Measurements from ENCODE around the gene PGBD1.

PGBD1 gene

GRCh38 chr6:28281288-28282064 is at the start of gene PGBD1:
Gene PGBD1, plus strand, starts transcription at chr6:28281572. Its CDS starts 2,242 bp downstream, at chr6:28283814.
- DNase-seq = peak; percentile 40

GRCh38 chr6:28232785-28233184 is 48.6 kb upstream of the PGBD1 start:
- DNase-seq = no peak

GRCh38 chr6:28235912-28236452 is 45.4 kb upstream of the PGBD1 start:
- DNase-seq = no peak

DNA sequence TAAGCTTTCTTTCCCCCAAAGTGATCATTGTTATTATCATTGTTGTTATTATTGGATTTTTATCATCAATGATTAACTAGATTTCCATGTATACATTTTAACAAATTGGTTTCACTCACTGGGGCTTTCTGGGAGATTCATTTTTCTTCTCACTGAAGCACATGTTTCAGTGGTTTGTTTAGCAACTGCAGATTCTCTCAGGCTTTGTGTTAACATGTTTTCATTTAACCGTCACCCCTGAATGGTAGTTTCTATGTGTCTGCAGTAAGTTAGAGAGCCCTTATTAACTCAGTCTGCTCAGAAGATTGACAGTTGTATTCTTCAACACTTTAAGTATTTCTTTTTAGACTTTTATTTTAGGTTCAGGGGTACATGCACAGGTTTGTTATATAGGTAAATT is 41.7 kb upstream of the PGBD1 start:
- no peak for DNase-seq

- DNase-seq = no peak
Observed at GRCh38 chr6:28240471-28240870, 40.9 kb upstream of the PGBD1 start.

DNA sequence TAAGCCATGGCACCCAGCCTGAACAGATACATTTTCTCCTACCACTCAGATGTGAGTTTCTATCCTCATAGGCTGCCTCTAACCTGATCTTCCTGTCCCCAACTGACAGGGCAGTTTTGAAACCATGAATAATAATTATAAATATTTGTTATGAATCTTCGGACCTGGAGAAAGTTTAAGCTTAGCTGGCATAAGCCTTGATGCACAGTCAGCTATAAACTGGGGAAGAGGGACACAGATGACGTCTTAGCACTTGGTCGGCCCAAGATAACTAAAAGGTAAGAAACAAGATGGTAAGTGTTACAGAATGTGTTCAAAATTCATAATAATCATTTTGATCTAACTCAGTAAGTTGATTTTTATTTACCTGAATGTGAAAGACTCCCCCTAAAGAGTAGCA is 37.4 kb upstream of the PGBD1 start:
- no peak for DNase-seq

GRCh38 chr6:28245206-28245941 is 36.0 kb upstream of the PGBD1 start:
- DNase-seq = no peak

DNA sequence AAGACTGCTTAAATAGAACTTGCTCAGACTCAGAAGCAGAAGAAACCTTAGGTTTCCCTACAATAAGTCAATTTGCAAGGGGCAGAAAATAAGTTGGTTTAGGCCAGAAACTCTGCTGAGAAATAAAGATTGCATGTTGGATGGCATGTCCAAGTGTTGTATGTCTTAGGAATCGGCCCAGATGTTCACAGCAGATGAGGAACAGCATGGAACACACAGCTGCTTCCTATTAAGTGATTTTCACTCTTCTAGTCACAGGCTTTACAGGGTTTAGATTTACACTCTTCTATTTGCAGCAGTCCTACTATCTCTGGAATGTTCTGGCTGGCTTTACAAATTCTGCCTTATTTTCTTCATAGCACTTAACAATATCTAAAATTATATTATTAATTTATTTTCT is 32.5 kb upstream of the PGBD1 start:
- DNase-seq = no peak

DNA sequence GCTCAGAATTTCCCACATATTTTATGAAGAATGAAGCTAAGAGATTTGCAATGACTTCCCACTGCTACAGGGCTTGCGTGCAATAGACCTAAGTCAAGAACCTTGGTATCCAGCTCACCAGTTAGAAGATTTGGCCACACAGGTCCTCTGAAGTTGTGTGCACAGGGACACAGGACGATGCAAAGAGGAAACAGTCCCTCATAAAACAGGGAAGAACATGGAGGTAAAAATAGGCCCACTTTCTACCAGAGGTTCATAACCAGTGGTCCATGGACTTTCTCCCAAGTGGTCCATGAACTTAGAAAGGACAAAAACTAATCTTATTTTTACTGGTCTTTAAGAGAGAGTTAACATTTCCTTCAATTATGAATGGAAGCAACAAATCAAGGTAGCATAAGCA is 30.6 kb upstream of the PGBD1 start:
- DNase-seq = no peak

GRCh38 chr6:28251661-28252008 is 29.7 kb upstream of the PGBD1 start:
- DNase-seq = peak; percentile 26

- DNase-seq = peak; percentile 89
Observed at GRCh38 chr6:28252009-28252975, 29.1 kb upstream of the PGBD1 start, which contains the start of gene ZKSCAN4. Gene ZKSCAN4, minus strand, starts transcription at chr6:28252269. Its CDS starts 289 bp downstream, at chr6:28251980.

- no peak for DNase-seq
Observed at GRCh38 chr6:28254121-28254519, 27.3 kb upstream of the PGBD1 start.

DNA sequence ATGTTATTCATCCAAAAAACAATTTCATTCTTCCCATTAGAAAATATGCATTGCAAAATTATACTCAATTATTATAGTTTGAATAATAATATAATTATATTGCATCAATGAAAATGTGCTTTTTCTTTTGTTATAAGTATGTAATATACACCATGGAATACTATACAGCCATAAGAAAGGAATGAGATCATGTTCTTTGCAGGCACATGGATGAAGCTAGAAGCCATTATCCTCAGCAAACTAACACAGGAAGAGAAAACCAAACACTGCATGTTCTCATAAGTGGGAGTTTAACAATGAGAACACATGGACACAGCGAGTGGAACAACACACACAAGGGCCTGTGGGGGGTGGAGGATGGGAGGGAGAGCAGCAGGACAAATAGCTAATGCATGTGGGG is 24.3 kb upstream of the PGBD1 start:
- no peak for DNase-seq

GRCh38 chr6:28258877-28259777 is 22.2 kb upstream of the PGBD1 start, which contains the start of gene NKAPL:
Gene NKAPL, plus strand, starts transcription at chr6:28259297. Its CDS starts 75 bp downstream, at chr6:28259372.
- peak; percentile 57 for DNase-seq

DNA sequence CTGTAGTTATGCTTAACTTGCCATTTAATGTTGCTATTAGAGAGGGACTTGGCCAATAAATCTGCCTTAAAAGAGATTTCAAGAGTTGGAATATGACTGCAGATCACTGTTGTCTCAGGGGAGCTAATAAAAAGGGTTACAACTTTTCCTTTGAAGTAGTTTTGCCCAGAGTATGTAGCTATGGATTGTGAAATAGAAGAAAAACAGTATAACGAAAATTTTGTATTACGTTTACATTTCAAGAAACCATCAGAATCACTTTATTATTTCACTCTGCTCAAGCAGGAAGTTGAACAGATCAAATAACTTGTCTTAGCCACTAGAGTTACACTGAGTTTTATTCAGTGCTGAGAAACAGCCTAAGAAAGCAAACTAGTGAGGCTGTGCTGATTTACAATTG is 17.4 kb upstream of the PGBD1 start:
- no peak for DNase-seq

GRCh38 chr6:28264834-28265401 is 16.5 kb upstream of the PGBD1 start:
- no peak for DNase-seq

DNA sequence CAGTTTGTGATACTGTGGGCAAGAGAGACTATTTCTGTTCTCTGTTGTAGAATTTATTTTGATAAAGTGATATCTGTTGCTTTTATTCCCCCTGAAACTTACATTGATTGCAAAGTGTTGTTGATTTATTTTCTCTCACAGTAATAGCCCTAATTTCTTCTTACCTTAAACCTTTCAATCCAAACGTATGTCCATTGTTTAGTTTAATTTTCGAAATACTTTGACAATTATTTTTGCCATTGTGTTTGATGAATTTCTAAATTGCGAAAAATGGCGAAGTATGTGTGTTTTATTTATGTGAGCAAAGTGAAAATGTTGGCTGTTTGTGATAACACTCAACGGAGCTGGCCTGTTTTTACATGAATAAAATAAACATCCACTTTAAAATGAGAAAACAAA is 14.8 kb upstream of the PGBD1 start:
- no peak for DNase-seq

GRCh38 chr6:28266962-28267694 is 14.2 kb upstream of the PGBD1 start, which contains the start of gene ZSCAN26:
Gene ZSCAN26, plus strand, starts transcription at chr6:28267143. Its CDS starts 4,777 bp downstream, at chr6:28271920.
- DNase-seq = peak; percentile 91

GRCh38 chr6:28267695-28268059 is 13.7 kb upstream of the PGBD1 start:
- no peak for DNase-seq

DNA sequence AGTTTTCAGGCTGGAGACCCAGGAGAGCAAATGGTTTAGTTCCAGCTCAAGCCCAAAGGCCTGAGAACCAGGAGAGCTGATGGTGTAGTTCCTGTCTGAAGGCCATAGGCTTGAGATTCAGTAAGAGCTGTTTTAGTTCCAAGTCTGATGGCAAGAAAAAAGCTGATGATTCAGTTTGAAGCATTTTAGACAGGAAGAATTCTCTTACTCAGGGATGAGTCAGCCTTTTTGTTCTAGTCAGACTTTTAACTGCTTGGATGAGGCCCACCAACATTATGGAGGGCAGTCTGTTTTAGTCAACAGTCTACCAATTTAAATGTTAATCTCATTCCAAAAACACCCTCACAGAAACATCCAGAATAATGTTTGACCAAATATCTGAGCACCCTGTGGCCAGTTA is 11.9 kb upstream of the PGBD1 start:
- DNase-seq = no peak

DNA sequence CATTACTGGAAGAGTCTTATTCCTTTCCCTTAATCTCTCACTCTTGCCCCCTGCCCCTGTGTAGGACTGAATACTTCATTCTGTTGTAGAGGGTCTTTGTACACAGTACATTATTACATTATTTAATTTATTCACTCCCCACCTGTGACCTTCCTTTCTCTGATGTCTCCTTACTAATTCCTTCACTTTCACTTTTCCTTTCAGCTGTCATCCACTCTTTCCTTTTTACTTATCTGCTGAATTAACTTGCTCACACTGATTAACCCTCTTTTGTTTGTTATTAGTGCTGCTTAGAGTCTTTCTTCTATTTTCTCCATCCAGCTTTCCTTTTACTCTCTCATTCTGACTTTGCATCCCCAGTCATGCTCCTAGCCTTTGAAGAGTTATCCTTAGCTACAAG is 6.5 kb upstream of the PGBD1 start:
- no peak for DNase-seq
